ENCODE data around the gene CPD.

- TF ChIP-seq CTCF (optimal IDR thresholded peaks at IDR 0.05 in 1 of 3, IDR thresholded peaks at IDR 0.05 in 1 of 3, conservative IDR thresholded peaks at IDR 0.05 in 1 of 3; ENCODE audit: extremely low read depth in 1 of 3, insufficient read depth in 2 of 3, low read length in 3 of 3) (no peak), EZH2 (IDR thresholded peaks at IDR 0.05; ENCODE audit: low read length) (no peak)
These were observed 31.2 kb upstream of the CPD start for GRCh38 chr17:30347488-30347887.

Data from keratinocyte (primary cell).